Ishikawa (cell line): ENCODE results near the gene LSM10.

ENCODE experiments used
- CEBPB ChIP-seq: IDR thresholded peaks from 2 replicates; pipeline ENCODE4 v1.6.1; 2012
- CREB1 ChIP-seq: IDR thresholded peaks from 2 replicates; pipeline ENCODE4 v1.6.1; 2012; ENCODE audit warnings: low read depth
- EGR1 ChIP-seq: IDR thresholded peaks from 2 replicates; pipeline ENCODE4 v1.6.1; 2012
- EP300 ChIP-seq: IDR thresholded peaks from 2 replicates; pipeline ENCODE4 v1.6.1; 2012; ENCODE audit warnings: borderline replicate concordance
- FOXM1 ChIP-seq: IDR thresholded peaks from 2 replicates; pipeline ENCODE4 v1.6.1; 2012; ENCODE audit warnings: low read depth, borderline replicate concordance
- MAX ChIP-seq: IDR thresholded peaks from 2 replicates; pipeline ENCODE4 v1.6.1; 2012
- NFIC ChIP-seq: IDR thresholded peaks from 2 replicates; pipeline ENCODE4 v1.6.1; 2012
- RAD21 ChIP-seq: IDR thresholded peaks from 2 replicates; pipeline ENCODE4 v1.6.1; 2012; ENCODE audit warnings: low read depth
- TAF1 ChIP-seq: IDR thresholded peaks from 2 replicates; pipeline ENCODE4 v1.6.1; 2012; ENCODE audit warnings: low read depth, mild to moderate bottlenecking
- TCF12 ChIP-seq: IDR thresholded peaks from 2 replicates; pipeline ENCODE4 v1.6.1; 2012; ENCODE audit warnings: low read depth
- TEAD4 ChIP-seq: IDR thresholded peaks from 2 replicates; pipeline ENCODE4 v1.6.1; 2012
- USF1 ChIP-seq: IDR thresholded peaks from 2 replicates; pipeline ENCODE4 v1.6.1; 2012
- YY1 ChIP-seq: IDR thresholded peaks from 2 replicates; pipeline ENCODE4 v1.6.1; 2012; ENCODE audit warnings: low read depth
- ZBTB7A ChIP-seq: IDR thresholded peaks from 2 replicates; pipeline ENCODE4 v1.6.1; 2012; ENCODE audit warnings: low read depth
- TF ChIP-seq, protein P1 (sequence below): IDR thresholded peaks from 2 replicates; pipeline ENCODE4 v1.6.1; 2012; ENCODE audit warnings: low read depth, mild to moderate bottlenecking

The LSM10 gene

DNA sequence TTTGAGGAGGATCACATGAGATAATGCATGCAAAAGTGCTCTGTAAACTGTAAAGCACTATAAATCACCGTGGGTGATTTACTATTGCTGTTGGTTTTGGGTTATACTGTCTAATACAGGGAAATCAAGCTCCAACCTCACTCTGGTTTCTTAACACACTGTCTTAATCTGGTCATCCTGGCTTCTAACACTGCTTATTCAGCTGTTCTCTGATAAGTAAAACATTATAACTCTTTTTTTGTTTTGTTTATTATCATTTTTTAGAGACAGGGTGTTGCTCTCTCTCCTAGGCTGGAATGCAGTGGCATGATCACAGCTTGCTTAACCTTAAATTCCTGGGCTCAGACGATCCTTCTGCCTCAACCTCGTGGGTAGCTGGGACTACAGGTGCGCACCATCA, 21.9 kb upstream of the LSM10 start:
- TF ChIP-seq EGR1: no peak
- TF ChIP-seq CREB1: no peak
- no peak for TF ChIP-seq FOXM1
- TF ChIP-seq TEAD4: no peak
- TF ChIP-seq YY1: no peak
- no peak for TF ChIP-seq TCF12
- TF ChIP-seq, protein P1, sequence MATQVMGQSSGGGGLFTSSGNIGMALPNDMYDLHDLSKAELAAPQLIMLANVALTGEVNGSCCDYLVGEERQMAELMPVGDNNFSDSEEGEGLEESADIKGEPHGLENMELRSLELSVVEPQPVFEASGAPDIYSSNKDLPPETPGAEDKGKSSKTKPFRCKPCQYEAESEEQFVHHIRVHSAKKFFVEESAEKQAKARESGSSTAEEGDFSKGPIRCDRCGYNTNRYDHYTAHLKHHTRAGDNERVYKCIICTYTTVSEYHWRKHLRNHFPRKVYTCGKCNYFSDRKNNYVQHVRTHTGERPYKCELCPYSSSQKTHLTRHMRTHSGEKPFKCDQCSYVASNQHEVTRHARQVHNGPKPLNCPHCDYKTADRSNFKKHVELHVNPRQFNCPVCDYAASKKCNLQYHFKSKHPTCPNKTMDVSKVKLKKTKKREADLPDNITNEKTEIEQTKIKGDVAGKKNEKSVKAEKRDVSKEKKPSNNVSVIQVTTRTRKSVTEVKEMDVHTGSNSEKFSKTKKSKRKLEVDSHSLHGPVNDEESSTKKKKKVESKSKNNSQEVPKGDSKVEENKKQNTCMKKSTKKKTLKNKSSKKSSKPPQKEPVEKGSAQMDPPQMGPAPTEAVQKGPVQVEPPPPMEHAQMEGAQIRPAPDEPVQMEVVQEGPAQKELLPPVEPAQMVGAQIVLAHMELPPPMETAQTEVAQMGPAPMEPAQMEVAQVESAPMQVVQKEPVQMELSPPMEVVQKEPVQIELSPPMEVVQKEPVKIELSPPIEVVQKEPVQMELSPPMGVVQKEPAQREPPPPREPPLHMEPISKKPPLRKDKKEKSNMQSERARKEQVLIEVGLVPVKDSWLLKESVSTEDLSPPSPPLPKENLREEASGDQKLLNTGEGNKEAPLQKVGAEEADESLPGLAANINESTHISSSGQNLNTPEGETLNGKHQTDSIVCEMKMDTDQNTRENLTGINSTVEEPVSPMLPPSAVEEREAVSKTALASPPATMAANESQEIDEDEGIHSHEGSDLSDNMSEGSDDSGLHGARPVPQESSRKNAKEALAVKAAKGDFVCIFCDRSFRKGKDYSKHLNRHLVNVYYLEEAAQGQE: no peak
- TF ChIP-seq TAF1: no peak
- TF ChIP-seq RAD21: no peak
- no peak for TF ChIP-seq EP300
- TF ChIP-seq CEBPB: no peak

GRCh38 chr1:36419140-36419539, 21.4 kb upstream of the LSM10 start:
- TF ChIP-seq TCF12 (no peak), EP300 (no peak), TEAD4 (no peak), TAF1 (no peak)
- TF ChIP-seq, protein P1: no peak

GRCh38 chr1:36417931-36418330, 20.2 kb upstream of the LSM10 start:
- TF ChIP-seq YY1 (no peak), TCF12 (no peak), CEBPB (no peak), EP300 (no peak), NFIC (no peak)

DNA sequence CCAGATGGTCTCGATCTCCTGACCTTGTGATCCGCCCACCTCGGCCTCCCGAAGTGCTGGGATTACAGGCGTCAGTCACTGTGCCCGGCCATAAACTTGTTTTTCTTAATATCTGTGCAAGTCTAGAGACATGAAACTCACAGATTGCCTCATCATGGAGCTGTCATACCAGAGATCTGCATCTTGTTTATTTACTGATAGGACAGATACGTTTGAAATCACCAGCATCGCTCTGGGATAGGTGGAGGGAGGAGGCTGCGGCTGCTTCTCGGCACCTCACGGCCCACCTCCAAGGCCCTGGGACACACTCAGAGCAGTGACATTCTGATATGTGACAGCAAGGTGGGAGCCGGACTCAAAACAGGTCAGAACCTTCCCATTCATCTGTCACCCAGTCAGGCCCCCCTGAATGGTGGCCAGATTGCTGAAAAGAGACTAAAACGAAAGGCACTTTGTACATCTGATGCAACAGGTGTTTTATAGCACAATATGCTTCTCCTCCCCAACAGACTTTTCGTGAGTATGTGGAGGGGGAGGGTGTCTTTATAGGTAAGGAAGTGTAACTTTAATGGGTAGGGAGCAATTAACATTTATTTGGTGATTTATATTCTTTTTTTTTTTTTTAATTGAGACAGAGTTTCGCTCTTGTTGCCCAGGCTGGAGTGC, 18.1 kb upstream of the LSM10 start:
- TF ChIP-seq EP300: no peak
- TF ChIP-seq EGR1: no peak
- no peak for TF ChIP-seq TCF12
- no peak for TF ChIP-seq CREB1
- no peak for TF ChIP-seq FOXM1
- no peak for TF ChIP-seq USF1
- TF ChIP-seq TAF1: no peak
- no peak for TF ChIP-seq YY1

DNA sequence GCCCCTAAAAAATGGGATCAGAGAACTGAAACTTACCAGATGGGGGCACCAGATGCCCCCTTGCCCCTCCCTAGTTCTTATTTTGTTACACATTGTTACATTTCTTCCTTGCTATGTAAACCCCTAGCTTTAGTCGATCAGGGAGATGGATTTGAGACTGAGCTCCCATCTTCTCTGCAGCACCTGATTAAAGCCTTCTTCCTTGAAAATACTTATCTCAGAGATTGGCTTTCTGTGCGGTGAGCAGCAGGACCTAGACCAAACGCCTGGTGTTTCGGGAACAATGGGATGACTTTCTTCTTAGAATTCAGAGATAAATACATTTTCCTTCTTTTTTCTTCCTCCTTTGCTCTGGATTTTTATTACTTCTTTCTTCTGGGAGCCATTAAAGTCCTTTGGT, 16.7 kb upstream of the LSM10 start:
- no peak for TF ChIP-seq MAX
- no peak for TF ChIP-seq FOXM1
- no peak for TF ChIP-seq RAD21
- no peak for TF ChIP-seq EP300

DNA sequence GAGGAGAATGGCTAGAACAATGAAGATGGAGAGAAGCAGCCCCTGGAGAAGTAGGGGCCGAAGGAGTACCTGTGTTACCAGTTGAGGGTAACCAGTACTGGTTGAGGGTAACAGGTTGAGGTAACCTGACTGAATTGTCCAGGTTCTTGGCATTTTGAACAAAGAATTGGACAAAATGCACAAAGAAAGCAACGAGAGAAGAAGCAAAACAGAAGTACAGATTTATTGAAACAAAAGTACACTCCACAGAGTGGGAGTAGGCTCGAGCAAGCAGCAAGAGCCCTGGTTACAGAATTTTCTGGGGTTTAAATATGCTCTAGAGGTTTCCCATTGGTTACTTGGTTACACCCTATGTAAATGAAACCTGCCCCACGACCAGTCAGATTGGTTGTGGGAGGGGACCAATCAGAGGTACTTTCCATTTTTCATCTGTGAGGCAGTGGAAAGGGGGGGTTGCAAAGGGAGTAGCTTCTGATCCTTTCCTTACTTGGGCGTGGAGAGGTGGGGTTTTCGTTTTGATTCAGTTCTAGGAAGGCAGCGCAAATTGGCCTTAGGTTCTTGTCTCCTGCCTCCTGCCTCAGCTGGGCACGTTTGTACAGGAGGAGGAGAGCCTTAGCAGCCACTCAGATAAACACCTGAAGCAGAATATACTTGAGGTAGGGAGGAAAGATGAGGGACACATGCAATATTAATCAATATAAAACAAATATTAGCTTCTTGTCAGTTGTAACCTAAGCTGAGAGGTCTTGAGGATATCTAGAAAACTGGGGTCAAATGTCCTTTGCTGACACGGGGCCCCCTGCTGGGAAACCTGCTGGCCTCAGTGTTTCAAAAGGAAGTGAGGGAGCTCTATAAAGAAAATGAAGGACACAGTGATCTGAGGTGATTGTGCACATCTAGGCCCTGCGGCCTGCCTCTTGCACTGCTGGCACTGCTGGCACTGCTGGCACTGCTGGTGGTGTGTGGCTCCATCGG, 14.3 kb upstream of the LSM10 start:
- TF ChIP-seq CEBPB (no peak), NFIC (no peak), TAF1 (no peak), EP300 (no peak), MAX (no peak), TCF12 (no peak), TEAD4 (no peak), ZBTB7A (no peak), USF1 (no peak; the same call in 1 of the 2 replicates), EGR1 (no peak), FOXM1 (no peak), CREB1 (no peak)
- TF ChIP-seq, protein P1: no peak
